Activated naive CD8-positive, alpha-beta T cell treated with anti-CD3 and anti-CD28 coated beads, Interleukin-2, amount 50 U/mL, for 16 hours (primary cell): ENCODE data around the gene MAMSTR.

Experiments
- DNase-seq: peaks from one replicate; pipeline ENCODE4 v3.0.0-alpha.2; 2020; ENCODE audit warnings: low read depth, low spot score

The MAMSTR gene

GRCh38 chr19:48746738-48747575, 27.4 kb upstream of the MAMSTR start, which contains the start of gene IZUMO1:
TSS of gene IZUMO1 (minus strand) at chr19:48746909. CDS start at chr19:48745859, 1,050 bp downstream.
- no peak for DNase-seq

- no peak for DNase-seq
Measured at GRCh38 chr19:48746110-48746509, 26.6 kb upstream of the MAMSTR start.

GRCh38 chr19:48745208-48745995, 25.9 kb upstream of the MAMSTR start:
- DNase-seq = no peak

GRCh38 chr19:48742096-48742495, 22.6 kb upstream of the MAMSTR start:
- DNase-seq = no peak

- DNase-seq = no peak
Measured at GRCh38 chr19:48741129-48741999, 21.8 kb upstream of the MAMSTR start.

GRCh38 chr19:48740164-48740972, 20.8 kb upstream of the MAMSTR start, which contains the start of gene RASIP1:
TSS of gene RASIP1 (minus strand) at chr19:48740610. CDS start at chr19:48740282, 328 bp downstream.
- DNase-seq = no peak

- DNase-seq = no peak
Measured at GRCh38 chr19:48739404-48740163, 20.1 kb upstream of the MAMSTR start.

GRCh38 chr19:48738557-48739403, 19.3 kb upstream of the MAMSTR start:
- DNase-seq = peak; percentile 85

- no peak for DNase-seq
Measured at GRCh38 chr19:48737360-48737998, 18.0 kb upstream of the MAMSTR start.

GRCh38 chr19:48735031-48735615, 15.6 kb upstream of the MAMSTR start:
- DNase-seq = no peak

- DNase-seq = no peak
Measured at GRCh38 chr19:48734625-48735024, 15.1 kb upstream of the MAMSTR start.

- DNase-seq = no peak
Measured at GRCh38 chr19:48731452-48731851, 11.9 kb upstream of the MAMSTR start.

GRCh38 chr19:48728911-48729664, 9.6 kb upstream of the MAMSTR start:
- no peak for DNase-seq

- DNase-seq = no peak
Measured at GRCh38 chr19:48726556-48726955, 7.0 kb upstream of the MAMSTR start.

- DNase-seq = no peak
Measured at GRCh38 chr19:48724796-48725753, 5.5 kb upstream of the MAMSTR start.

- no peak for DNase-seq
Measured at GRCh38 chr19:48722196-48722708, 2.7 kb upstream of the MAMSTR start.
